Activated CD4-positive, alpha-beta T cell treated with anti-CD3 and anti-CD28 coated beads for 36 hours (primary cell): ENCODE results near the gene ANKRD36C. TPM values are rescaled to one million over a fixed set of nuclear protein-coding genes. Genes with fewer than 3 reads are reported as not detected.
"Not testable (repeated sequence)": the region's sequence is repeated elsewhere in the genome, so short reads cannot be mapped to it uniquely, and the experiment has no call there.

Experiments used
- ATAC-seq: fragments of 200-7000 bp; cut with Tn5 transposase; one replicate; pipeline ENCODE4 v1.10.0; 2021; ENCODE audit warnings: mild to moderate bottlenecking, moderate library complexity
- CTCF ChIA-PET: fragments of 350-600 bp; sonication (Branson Sonifier 250); formaldehyde crosslinking; loops from one replicate; lab custom pipeline; 2021; ENCODE audit warnings: antibody characterized with exemption; lab: Charles Lee
- POLR2A ChIA-PET: fragments of 350-600 bp; sonication (Branson Sonifier 250); formaldehyde crosslinking; loops from one replicate; lab custom pipeline; 2021; ENCODE audit warnings: antibody characterized with exemption, inconsistent platforms; lab: Charles Lee
- DNase-seq: peaks from one replicate; pipeline ENCODE4 v3.0.0-alpha.2; 2020
- H3K27ac Mint-ChIP-seq: one replicate; pipeline ENCODE4 v1.8.0; 2021; ENCODE audit warnings: mixed read lengths
- H3K27me3 Mint-ChIP-seq: one replicate; pipeline ENCODE4 v1.8.0; 2021; ENCODE audit warnings: mixed read lengths
- H3K36me3 Mint-ChIP-seq: one replicate; pipeline ENCODE4 v1.8.0; 2021; ENCODE audit warnings: low read depth, mixed read lengths
- H3K4me1 Mint-ChIP-seq: one replicate; pipeline ENCODE4 v1.8.0; 2021; ENCODE audit warnings: mixed read lengths
- H3K4me3 Mint-ChIP-seq: one replicate; pipeline ENCODE4 v1.8.0; 2021; ENCODE audit warnings: mild to moderate bottlenecking, moderate library complexity, mixed read lengths
- H3K9me3 Mint-ChIP-seq: one replicate; pipeline ENCODE4 v1.8.0; 2021; ENCODE audit warnings: low read depth, mixed read lengths
- intact Hi-C, 2 experiments: fragments of 100-400 bp; cut with DNase I in 1 of 2; cut with micrococcal nuclease in 1 of 2; formaldehyde crosslinking; loops; one replicate each; pipeline versions ENCODE4 v1.14.2 to v1.15.1; 2022 to 2024; cut with DNase I, micrococcal nuclease
- total RNA-seq, 2 experiments: library from RNA; stranded (reverse); gene quantifications; one replicate each; pipeline ENCODE4 v1.2.3, GENCODE V29; 2021

Gene ANKRD36C
- 10 to 100 TPM; 38.5 to 47.2 TPM for total RNA-seq

DNA sequence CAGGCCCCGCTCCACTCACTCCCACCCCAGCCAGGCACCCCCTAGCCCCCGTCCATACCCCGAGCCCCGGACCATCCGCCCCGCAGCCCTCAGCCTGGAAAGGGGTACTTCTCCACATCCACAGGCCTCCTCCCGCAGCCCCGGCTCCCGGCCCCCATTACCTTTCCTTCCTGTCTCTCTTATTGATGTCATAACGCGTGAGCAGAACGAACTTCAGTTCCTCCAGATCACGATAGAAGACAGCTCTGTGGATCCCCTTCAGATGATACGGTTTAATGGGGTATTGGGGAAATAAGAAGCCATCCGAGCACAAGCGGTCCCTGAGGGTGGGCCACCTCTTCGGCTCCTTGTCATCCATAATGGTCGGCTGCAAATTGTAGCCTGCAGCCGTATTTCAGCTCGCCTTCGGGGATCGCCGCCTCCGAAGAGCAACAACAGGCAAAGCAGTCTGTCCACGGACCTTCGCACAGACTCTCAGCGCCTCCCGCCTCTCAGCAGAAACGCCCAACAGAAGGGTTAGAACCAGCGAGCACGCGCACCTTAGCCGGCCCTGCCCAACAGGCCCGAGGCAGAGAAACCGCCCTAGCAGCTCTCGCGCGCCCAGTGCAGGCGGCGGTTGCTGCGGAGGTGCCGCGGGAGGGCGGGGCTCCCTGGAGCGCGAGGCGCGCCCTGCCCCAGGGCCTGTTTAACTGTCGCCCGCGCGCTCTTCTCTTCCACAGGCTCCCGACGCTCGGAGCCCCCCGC is at the start of gene ANKRD36C:
Gene ANKRD36C, minus strand, starts transcription at position 474 of the 744 bp plus-strand sequence. Its CDS starts 116 bp downstream, at position 358.
- CTCF ChIA-PET = interaction anchor here (0.7 to 2.8 kb wide), 10 partner anchors 10 to 276 kb away, joined by 3 to 26 read pairs (median 7); partner anchors contain the start of gene ADRA2B
- intact Hi-C loops = loop anchor here (1.0 to 5.0 kb wide), 8 partner anchors 126 to 826 kb away; partner anchors contain the start of genes CIAO1 (in 2 of the 2), CNNM3 (in 1 of the 2), DUSP2 (in 1 of the 2) and STARD7 (in 1 of the 2)
- ATAC-seq (peak; percentile 96), DNase-seq (peak; percentile 48)
- H3K9me3 Mint-ChIP-seq, H3K27me3 Mint-ChIP-seq, POLR2A ChIA-PET, H3K36me3 Mint-ChIP-seq, H3K4me1 Mint-ChIP-seq: not testable (repeated sequence)
- peak within 1 kb of the TSS; percentile 98 for H3K27ac Mint-ChIP-seq
- peak within 1 kb of the TSS; percentile 99 for H3K4me3 Mint-ChIP-seq

- H3K36me3 Mint-ChIP-seq, ATAC-seq, CTCF ChIA-PET, H3K9me3 Mint-ChIP-seq, H3K4me3 Mint-ChIP-seq, H3K27me3 Mint-ChIP-seq, H3K27ac Mint-ChIP-seq, POLR2A ChIA-PET, DNase-seq, H3K4me1 Mint-ChIP-seq, intact Hi-C loops: not testable (repeated sequence)
Measured at GRCh38 chr2:96035554-96035953, 43.9 kb upstream of the ANKRD36C start.

GRCh38 chr2:96034792-96035191 is 43.2 kb upstream of the ANKRD36C start, which contains the start of gene GPAT2:
TSS of gene GPAT2 (minus strand) at chr2:96034916. CDS start at chr2:96032359, 2,557 bp downstream.
- DNase-seq, H3K9me3 Mint-ChIP-seq, H3K36me3 Mint-ChIP-seq, H3K4me3 Mint-ChIP-seq, H3K4me1 Mint-ChIP-seq, H3K27ac Mint-ChIP-seq, POLR2A ChIA-PET, H3K27me3 Mint-ChIP-seq, intact Hi-C loops, CTCF ChIA-PET: not testable (repeated sequence)
- peak; percentile 65 for ATAC-seq

DNA sequence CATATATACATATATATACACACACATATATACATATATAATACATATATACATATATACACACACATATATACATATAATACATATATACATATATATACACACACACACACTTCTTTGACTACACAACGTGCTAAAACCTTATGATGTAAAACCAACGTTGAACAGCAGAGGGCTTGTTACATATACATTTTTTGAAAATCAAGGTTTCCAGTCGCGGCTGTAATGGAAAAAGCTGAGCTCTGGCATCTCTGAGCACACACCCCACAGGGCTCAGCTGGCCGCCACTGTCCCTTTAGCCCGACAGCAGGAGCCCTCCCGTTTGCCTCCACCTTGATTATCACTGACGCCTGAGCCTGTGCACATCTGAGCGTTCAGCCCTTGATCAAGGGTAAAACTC is 42.4 kb upstream of the ANKRD36C start:
- intact Hi-C loops, H3K27ac Mint-ChIP-seq, POLR2A ChIA-PET, H3K27me3 Mint-ChIP-seq, DNase-seq, H3K4me1 Mint-ChIP-seq, H3K4me3 Mint-ChIP-seq, CTCF ChIA-PET, H3K9me3 Mint-ChIP-seq, H3K36me3 Mint-ChIP-seq: not testable (repeated sequence)
- peak; percentile 47 for ATAC-seq

DNA sequence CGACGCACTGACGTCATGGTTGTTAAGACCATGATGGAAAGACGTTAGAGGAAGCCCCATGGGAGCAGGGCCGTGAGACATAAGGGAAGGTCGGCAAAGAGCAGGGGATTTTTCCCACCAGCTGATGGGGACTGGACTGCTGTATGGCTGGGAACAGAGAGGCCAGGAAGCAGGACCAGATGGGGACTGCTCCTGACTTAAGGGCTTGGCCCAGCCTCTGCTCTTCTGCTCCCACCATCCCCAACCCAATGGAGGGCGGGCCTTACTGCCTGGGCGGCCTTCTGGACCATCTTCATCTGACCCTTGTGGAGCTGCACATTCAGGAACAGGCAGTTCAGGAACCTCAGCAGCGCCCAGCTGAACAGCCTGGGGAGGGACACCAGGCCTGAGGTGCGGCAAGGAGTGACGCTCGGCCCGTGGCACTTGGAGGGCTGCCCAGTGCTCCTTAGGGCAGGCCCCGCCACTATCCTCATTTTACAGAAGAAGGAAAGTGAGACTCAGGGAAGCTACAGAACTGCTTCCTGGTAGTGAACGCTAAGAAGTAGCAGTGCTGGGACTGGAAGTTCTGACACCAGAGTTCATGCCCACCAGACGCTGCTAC is 36.2 kb upstream of the ANKRD36C start:
- H3K4me3 Mint-ChIP-seq, H3K27ac Mint-ChIP-seq, H3K9me3 Mint-ChIP-seq, H3K27me3 Mint-ChIP-seq, CTCF ChIA-PET, H3K36me3 Mint-ChIP-seq, DNase-seq, H3K4me1 Mint-ChIP-seq, POLR2A ChIA-PET, ATAC-seq: not testable (repeated sequence)
- intact Hi-C loops = loop anchor here in 1 of 2 experiments (10.0 kb wide), 1 partner anchor 147 kb away; no protein-coding TSS in a partner anchor

GRCh38 chr2:96025755-96026154 is 34.1 kb upstream of the ANKRD36C start:
- ATAC-seq, H3K27ac Mint-ChIP-seq, H3K27me3 Mint-ChIP-seq, POLR2A ChIA-PET, H3K4me1 Mint-ChIP-seq, CTCF ChIA-PET, H3K9me3 Mint-ChIP-seq, DNase-seq, H3K36me3 Mint-ChIP-seq, H3K4me3 Mint-ChIP-seq: not testable (repeated sequence)
- intact Hi-C loops = loop anchor here in 1 of 2 experiments (10.0 kb wide), 1 partner anchor 149 kb away; no protein-coding TSS in a partner anchor

GRCh38 chr2:96025194-96025492 is 33.5 kb upstream of the ANKRD36C start:
- no peak overlapping the region for H3K4me3 Mint-ChIP-seq
- POLR2A ChIA-PET = no interaction called here
- H3K4me1 Mint-ChIP-seq = peaks cover 2% of the 10 kb centered on the region
- DNase-seq (no peak), ATAC-seq (no peak)
- H3K27me3 Mint-ChIP-seq = no peaks in the 10 kb centered on the region
- CTCF ChIA-PET = no interaction called here
- H3K36me3 Mint-ChIP-seq = no peaks in the 10 kb centered on the region
- H3K27ac Mint-ChIP-seq = no peak overlapping the region
- no peaks in the 10 kb centered on the region for H3K9me3 Mint-ChIP-seq
- intact Hi-C loops = loop anchor here in 1 of 2 experiments (10.0 kb wide), 1 partner anchor 150 kb away; no protein-coding TSS in a partner anchor

DNA sequence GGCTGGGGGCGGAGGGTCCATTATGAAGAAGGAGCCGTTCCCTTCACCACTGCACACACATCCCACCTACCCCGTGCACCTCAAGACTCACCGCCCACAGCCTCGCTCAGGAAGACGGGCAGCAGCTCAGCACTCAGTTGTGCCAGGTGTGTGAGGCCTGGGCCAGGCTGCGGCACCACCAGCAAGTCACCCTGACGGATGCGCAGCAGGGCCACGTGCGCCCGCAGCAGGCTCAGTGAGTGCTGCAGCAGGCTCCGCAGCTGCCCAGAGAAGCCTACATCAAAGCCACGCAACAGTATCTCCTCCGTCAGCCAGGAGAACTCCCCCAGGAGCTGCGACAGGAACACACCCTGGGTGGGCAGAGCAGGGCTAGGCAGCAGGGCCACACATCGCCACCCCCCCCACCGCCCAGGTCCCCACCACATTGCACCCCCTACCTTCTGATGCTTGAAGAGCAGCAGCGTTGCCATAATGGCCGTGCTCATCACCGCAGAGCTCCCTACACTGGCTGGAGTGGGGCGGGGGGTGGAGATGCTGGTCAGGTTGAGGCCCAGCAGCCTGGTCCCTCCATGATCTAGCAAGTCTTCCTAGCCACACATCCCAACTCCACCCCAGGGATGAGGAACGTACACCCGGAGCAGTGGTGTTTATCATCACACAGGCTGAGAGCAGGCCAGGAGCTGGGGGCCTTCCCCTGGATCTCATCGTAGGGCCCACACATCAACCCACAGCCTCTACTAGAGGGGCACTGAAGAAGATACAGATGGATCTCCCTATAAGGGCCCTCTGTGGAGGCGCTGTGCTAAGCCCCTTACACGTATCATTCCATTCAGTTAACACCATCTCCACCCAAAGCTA is 32.9 kb upstream of the ANKRD36C start:
- ATAC-seq (no peak), DNase-seq (peak; percentile 6)
- Mint-ChIP-seq H3K4me3 (no peak overlapping the region), H3K4me1 (peaks cover 2% of the 10 kb centered on the region), H3K27ac (no peak overlapping the region), H3K9me3 (no peaks in the 10 kb centered on the region), H3K27me3 (no peaks in the 10 kb centered on the region), H3K36me3 (no peaks in the 10 kb centered on the region)
- CTCF ChIA-PET = interaction anchor here (1.1 to 2.3 kb wide), 3 partner anchors 32 to 150 kb away, joined by 4 to 16 read pairs (median 4); no protein-coding TSS in a partner anchor
- intact Hi-C loops = loop anchor here in 1 of 2 experiments (10.0 kb wide), 1 partner anchor 150 kb away; no protein-coding TSS in a partner anchor
- POLR2A ChIA-PET = no interaction called here

DNA sequence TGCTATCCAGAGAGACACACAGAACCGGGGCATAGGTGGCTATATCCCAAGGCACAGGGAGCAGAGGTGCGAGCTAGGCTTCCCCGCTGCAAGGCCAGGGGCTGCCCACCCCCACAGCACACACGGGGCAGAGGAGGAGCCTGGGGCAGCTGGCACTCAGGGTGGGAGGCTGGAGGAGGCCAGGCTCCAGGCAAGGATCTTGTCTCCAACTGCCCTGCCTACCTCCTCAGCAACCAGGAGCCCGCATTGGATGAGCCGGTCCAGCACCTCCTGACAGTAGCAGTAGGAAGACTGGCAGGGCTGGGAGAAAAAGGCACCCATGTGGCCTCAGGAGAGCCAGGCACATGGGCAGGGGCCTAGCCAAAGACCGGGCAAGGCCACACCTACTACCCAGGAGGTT is 32.1 kb upstream of the ANKRD36C start:
- ATAC-seq, H3K9me3 Mint-ChIP-seq, DNase-seq, H3K4me3 Mint-ChIP-seq, H3K27ac Mint-ChIP-seq, H3K4me1 Mint-ChIP-seq, POLR2A ChIA-PET, H3K36me3 Mint-ChIP-seq, H3K27me3 Mint-ChIP-seq: not testable (repeated sequence)
- intact Hi-C loops = loop anchor here in 1 of 2 experiments (10.0 kb wide), 1 partner anchor 151 kb away; no protein-coding TSS in a partner anchor
- CTCF ChIA-PET = interaction anchor here (0.8 to 2.3 kb wide), 5 partner anchors 11 to 178 kb away, joined by 3 to 16 read pairs (median 4); no protein-coding TSS in a partner anchor

DNA sequence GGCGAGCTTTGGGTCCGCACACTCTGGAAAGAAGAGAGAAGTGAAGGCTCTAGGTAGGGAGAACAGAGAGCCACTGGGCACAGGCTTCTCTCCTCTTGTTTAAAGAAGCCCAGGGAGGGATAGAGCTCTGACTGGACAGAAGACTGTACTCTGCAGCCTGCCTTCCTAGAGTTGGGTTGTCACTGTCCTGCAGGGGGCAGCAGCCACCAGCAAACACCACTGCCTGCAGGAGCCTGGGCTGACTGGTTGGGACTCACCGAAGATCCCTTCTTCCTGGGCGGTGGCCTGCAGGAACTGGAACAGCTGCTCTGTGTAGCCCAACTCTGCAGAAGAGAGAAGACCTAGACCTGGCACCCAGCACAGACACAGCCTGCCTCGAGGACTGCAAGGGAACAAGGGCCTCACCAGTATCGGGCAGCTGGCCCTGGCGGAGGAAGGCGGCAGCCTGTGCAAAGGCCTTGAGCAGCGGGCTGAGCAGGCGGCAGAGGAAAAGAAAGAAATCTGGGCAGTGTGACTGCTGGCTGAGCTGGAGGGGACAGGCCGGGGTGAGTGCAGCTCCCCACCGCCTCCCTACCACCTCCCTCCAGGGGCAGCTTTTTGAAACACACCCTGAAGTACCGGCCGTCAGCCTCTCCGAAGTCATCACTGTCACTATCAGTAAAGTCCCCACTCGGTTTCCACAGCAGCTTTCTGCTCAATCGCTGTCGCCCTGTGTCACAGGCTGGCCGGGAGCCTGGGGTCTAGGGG is 31.2 kb upstream of the ANKRD36C start:
- intact Hi-C loops = loop anchor here in 1 of 2 experiments (10.0 kb wide), 1 partner anchor 152 kb away; no protein-coding TSS in a partner anchor

More for the DNA sequence above, 31.2 kb upstream of the ANKRD36C start:
- CTCF ChIA-PET = interaction anchor here (0.6 to 2.3 kb wide), 13 partner anchors 9 to 343 kb away, joined by 3 to 16 read pairs (median 3); partner anchors contain the start of gene ADRA2B
- ATAC-seq = peak; percentile 97
- H3K4me3 Mint-ChIP-seq, H3K27me3 Mint-ChIP-seq, H3K9me3 Mint-ChIP-seq, POLR2A ChIA-PET, H3K4me1 Mint-ChIP-seq, H3K27ac Mint-ChIP-seq, H3K36me3 Mint-ChIP-seq: not testable (repeated sequence)
- DNase-seq = peak; percentile 87
